Parathyroid adenoma (tissue), 2 donors: ENCODE measurements around the gene ETHE1.
"Not testable (repeated sequence)": the region's sequence is repeated elsewhere in the genome, so short reads cannot be mapped to it uniquely, and the experiment has no call there.

Experiments
- H2AFZ ChIP-seq: fragments of 300-600 bp; sonication (generic); one replicate; pipeline ENCODE4 v1.7.0; 2017; ENCODE audit warnings: antibody characterized with exemption, mild to moderate bottlenecking
- H3K27ac ChIP-seq: fragments of 300-600 bp; sonication (generic); one replicate; pipeline ENCODE4 v1.7.0; 2017
- H3K27me3 ChIP-seq: fragments of 300-600 bp; sonication (generic); one replicate; pipeline ENCODE4 v1.7.0; 2017; ENCODE audit warnings: low read length; ENCODE audit not compliant: control insufficient read depth, insufficient read depth
- H3K36me3 ChIP-seq: fragments of 300-600 bp; sonication (generic); one replicate; pipeline ENCODE4 v1.7.0; 2017; ENCODE audit warnings: low read length; ENCODE audit not compliant: control insufficient read depth, insufficient read depth
- H3K4me1 ChIP-seq: fragments of 300-600 bp; sonication (generic); one replicate; pipeline ENCODE4 v1.7.0; 2017; ENCODE audit warnings: control low read depth
- H3K4me2 ChIP-seq: fragments of 300-600 bp; sonication (generic); one replicate; pipeline ENCODE4 v1.7.0; 2017; ENCODE audit warnings: low read length
- H3K4me3 ChIP-seq: fragments of 300-600 bp; sonication (generic); one replicate; pipeline ENCODE4 v1.7.0; 2017; ENCODE audit warnings: low read depth, low read length
- H3K79me2 ChIP-seq: fragments of 300-600 bp; sonication (generic); one replicate; pipeline ENCODE4 v1.7.0; 2017; ENCODE audit warnings: control low read depth
- H3K9ac ChIP-seq: fragments of 300-600 bp; sonication (generic); one replicate; pipeline ENCODE4 v1.7.0; 2017; ENCODE audit warnings: mild to moderate bottlenecking
- H3K9me3 ChIP-seq: fragments of 300-600 bp; sonication (generic); one replicate; pipeline ENCODE4 v1.7.0; 2017; ENCODE audit warnings: low read length; ENCODE audit not compliant: control insufficient read depth
- TF ChIP-seq, protein P1 (sequence below): fragments of 300-600 bp; sonication (generic); IDR thresholded peaks from one replicate; pipeline ENCODE4 v1.7.0; 2017; ENCODE audit warnings: antibody characterized with exemption, mild to moderate bottlenecking
- donor health status: primary hyperparathyroidism.

Gene ETHE1

GRCh38 chr19:43551399-43552197 is 24.6 kb upstream of the ETHE1 start:
- Histone ChIP-seq H3K9ac (no peak overlapping the region), H2AFZ (no peak overlapping the region), H3K79me2 (peaks cover 7% of the 10 kb centered on the region), H3K36me3 (no peaks in the 10 kb centered on the region), H3K4me1 (no peaks in the 10 kb centered on the region), H3K9me3 (no peaks in the 10 kb centered on the region), H3K27ac (no peak overlapping the region), H3K27me3 (no peaks in the 10 kb centered on the region), H3K4me3 (no peak overlapping the region), H3K4me2 (no peak overlapping the region)
- TF ChIP-seq, protein P1, sequence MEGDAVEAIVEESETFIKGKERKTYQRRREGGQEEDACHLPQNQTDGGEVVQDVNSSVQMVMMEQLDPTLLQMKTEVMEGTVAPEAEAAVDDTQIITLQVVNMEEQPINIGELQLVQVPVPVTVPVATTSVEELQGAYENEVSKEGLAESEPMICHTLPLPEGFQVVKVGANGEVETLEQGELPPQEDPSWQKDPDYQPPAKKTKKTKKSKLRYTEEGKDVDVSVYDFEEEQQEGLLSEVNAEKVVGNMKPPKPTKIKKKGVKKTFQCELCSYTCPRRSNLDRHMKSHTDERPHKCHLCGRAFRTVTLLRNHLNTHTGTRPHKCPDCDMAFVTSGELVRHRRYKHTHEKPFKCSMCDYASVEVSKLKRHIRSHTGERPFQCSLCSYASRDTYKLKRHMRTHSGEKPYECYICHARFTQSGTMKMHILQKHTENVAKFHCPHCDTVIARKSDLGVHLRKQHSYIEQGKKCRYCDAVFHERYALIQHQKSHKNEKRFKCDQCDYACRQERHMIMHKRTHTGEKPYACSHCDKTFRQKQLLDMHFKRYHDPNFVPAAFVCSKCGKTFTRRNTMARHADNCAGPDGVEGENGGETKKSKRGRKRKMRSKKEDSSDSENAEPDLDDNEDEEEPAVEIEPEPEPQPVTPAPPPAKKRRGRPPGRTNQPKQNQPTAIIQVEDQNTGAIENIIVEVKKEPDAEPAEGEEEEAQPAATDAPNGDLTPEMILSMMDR, result no peak

GRCh38 chr19:43548706-43549105 is 21.7 kb upstream of the ETHE1 start:
- H3K4me3 ChIP-seq, result no peak overlapping the region
- no peak overlapping the region for H3K9ac ChIP-seq
- no peaks in the 10 kb centered on the region for H3K36me3 ChIP-seq
- TF ChIP-seq, protein P1, result no peak
- H2AFZ ChIP-seq, result no peak overlapping the region
- no peaks in the 10 kb centered on the region for H3K27me3 ChIP-seq
- no peak overlapping the region for H3K27ac ChIP-seq
- no peaks in the 10 kb centered on the region for H3K9me3 ChIP-seq
- H3K4me1 ChIP-seq, result no peaks in the 10 kb centered on the region
- no peak overlapping the region for H3K4me2 ChIP-seq
- H3K79me2 ChIP-seq, result no peaks in the 10 kb centered on the region

GRCh38 chr19:43547926-43548325 is 20.9 kb upstream of the ETHE1 start:
- not testable (repeated sequence) for H3K79me2 ChIP-seq, H2AFZ ChIP-seq, H3K9me3 ChIP-seq, H3K36me3 ChIP-seq, H3K27me3 ChIP-seq, H3K4me1 ChIP-seq, H3K9ac ChIP-seq, H3K4me3 ChIP-seq, H3K4me2 ChIP-seq, H3K27ac ChIP-seq

- H3K9ac ChIP-seq, result no peak overlapping the region
- H2AFZ ChIP-seq, result no peak overlapping the region
- TF ChIP-seq, protein P1, result no peak
- no peak overlapping the region for H3K27ac ChIP-seq
- H3K27me3 ChIP-seq, result no peaks in the 10 kb centered on the region
- no peaks in the 10 kb centered on the region for H3K4me1 ChIP-seq
- H3K4me3 ChIP-seq, result no peak overlapping the region
- H3K9me3 ChIP-seq, result no peaks in the 10 kb centered on the region
- H3K36me3 ChIP-seq, result no peaks in the 10 kb centered on the region
- no peaks in the 10 kb centered on the region for H3K79me2 ChIP-seq
- no peak overlapping the region for H3K4me2 ChIP-seq
These were observed 19.6 kb upstream of the ETHE1 start for GRCh38 chr19:43546581-43546980.

DNA sequence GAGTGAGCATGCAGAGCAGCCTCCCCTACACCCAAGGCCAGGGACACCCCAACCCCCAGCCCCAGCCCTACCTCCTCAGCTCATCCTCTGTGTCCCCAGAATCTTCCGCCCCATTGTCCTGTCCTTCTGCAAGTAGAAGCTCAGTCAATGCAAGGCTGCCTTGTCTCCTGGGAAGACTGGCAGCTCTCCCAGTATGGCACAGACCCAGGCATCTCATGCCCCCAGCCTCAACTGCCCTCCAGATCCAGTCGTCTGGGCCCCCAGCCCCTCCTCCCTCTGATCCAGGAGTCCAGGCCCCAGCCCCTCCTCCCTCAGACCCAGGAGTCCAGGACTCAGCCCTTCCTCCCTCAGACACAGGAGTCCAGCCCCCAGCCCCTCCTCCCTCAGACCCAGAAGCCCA is 19.0 kb upstream of the ETHE1 start:
- Histone ChIP-seq H2AFZ (no peak overlapping the region), H3K4me1 (no peaks in the 10 kb centered on the region), H3K27me3 (no peaks in the 10 kb centered on the region), H3K4me3 (no peak overlapping the region), H3K9me3 (no peaks in the 10 kb centered on the region), H3K9ac (no peak overlapping the region), H3K79me2 (no peaks in the 10 kb centered on the region), H3K4me2 (no peak overlapping the region), H3K27ac (no peak overlapping the region), H3K36me3 (no peaks in the 10 kb centered on the region)
- TF ChIP-seq, protein P1, result no peak
